H1 (cell line): ENCODE data around the gene FAM193A. TPM values are rescaled to one million over a fixed set of nuclear protein-coding genes. Genes with fewer than 3 reads are reported as not detected.

Source experiments
- CTCF ChIA-PET: fragments of 300-600 bp; sonication (Branson Sonifier 250); formaldehyde crosslinking; loops from one replicate; lab custom pipeline; 2021; ENCODE audit not compliant: partially characterized antibody; lab: Charles Lee
- POLR2A ChIA-PET: fragments of 300-600 bp; sonication (Branson Sonifier 250); formaldehyde crosslinking; loops from one replicate; lab custom pipeline; 2021; ENCODE audit warnings: inconsistent platforms; ENCODE audit not compliant: partially characterized antibody; lab: Charles Lee
- DNase-seq, 2 experiments: peaks; one replicate each; pipeline versions ENCODE4 v3.0.0 to v3.0.0-alpha.2; 2010 to 2022; ENCODE audit warnings: low spot score in 2 of 2, low read depth in 1 of 2, mixed read lengths in 1 of 2
- FAIRE-seq: peaks from 2 replicates; lab custom pipeline; 2011; peaks lifted over from hg19 to GRCh38; lab: Jason Lieb, UNC
- H2AFZ ChIP-seq: 2 replicates; pipeline ENCODE4 v1.8.1; 2012; ENCODE audit warnings: low read length, inconsistent platforms
- H2AK5ac ChIP-seq: 2 replicates; pipeline ENCODE4 v1.6.1; 2013; ENCODE audit warnings: low read depth, low read length
- H2BK120ac ChIP-seq: replicated peaks from 2 replicates; pipeline ENCODE3; 2013; ENCODE audit warnings: low read depth, low read length, inconsistent platforms
- H2BK12ac ChIP-seq: 2 replicates; pipeline ENCODE4 v1.6.1; 2013; ENCODE audit warnings: low read depth, low read length
- H2BK15ac ChIP-seq: 2 replicates; pipeline ENCODE4 v1.6.1; 2013; ENCODE audit warnings: low read length
- H2BK20ac ChIP-seq: 2 replicates; pipeline ENCODE4 v1.6.1; 2013; ENCODE audit warnings: low read length
- H2BK5ac ChIP-seq: 2 replicates; pipeline ENCODE4 v1.6.1; 2013; ENCODE audit warnings: low read depth, low read length
- H3K14ac ChIP-seq: 2 replicates; pipeline ENCODE4 v1.6.1; 2013; ENCODE audit warnings: inconsistent platforms; ENCODE audit not compliant: insufficient read length
- H3K18ac ChIP-seq: 2 replicates; pipeline ENCODE4 v1.6.1; 2013; ENCODE audit warnings: low read length; ENCODE audit errors: extremely low read depth
- H3K23ac ChIP-seq: 2 replicates; pipeline ENCODE4 v1.6.1; 2013; ENCODE audit warnings: inconsistent platforms; ENCODE audit not compliant: insufficient read length
- H3K23me2 ChIP-seq: 2 replicates; pipeline ENCODE4 v1.6.1; 2013; ENCODE audit warnings: low read depth, low read length
- H3K27ac ChIP-seq: 2 replicates; pipeline ENCODE4 v1.6.1; 2011; ENCODE audit warnings: low read depth, low read length, inconsistent platforms
- H3K27me3 ChIP-seq, 4 experiments: replicated peaks in 1 of 4; 1 replicate in 1 of 4; 2 replicates in 3 of 4; pipeline versions ENCODE4 v1.6.1 to v1.8.1; 2011 to 2013; ENCODE audit warnings: low read length in 3 of 4, mild to moderate bottlenecking in 3 of 4, inconsistent platforms in 2 of 4, mixed read lengths in 2 of 4, moderate library complexity in 1 of 4; ENCODE audit not compliant: control insufficient read depth in 3 of 4, insufficient read depth in 3 of 4; ENCODE audit errors: extremely low read depth in 1 of 4
- H3K36me3 ChIP-seq, 4 experiments: 2 replicates each; pipeline versions ENCODE4 v1.6.1 to v1.8.1; 2011 to 2013; ENCODE audit warnings: mild to moderate bottlenecking in 4 of 4, low read length in 3 of 4, moderate library complexity in 2 of 4, control low read depth in 1 of 4, inconsistent platforms in 1 of 4; ENCODE audit not compliant: insufficient read depth in 4 of 4, control insufficient read depth in 2 of 4
- H3K4ac ChIP-seq: replicated peaks from 2 replicates; pipeline ENCODE3; 2013; ENCODE audit warnings: low read length, low read depth, mixed read lengths, inconsistent platforms; ENCODE audit not compliant: insufficient read length
- H3K4me1 ChIP-seq, 4 experiments: replicated peaks in 1 of 4; 1 replicate in 1 of 4; 2 replicates in 3 of 4; pipeline versions ENCODE4 v1.6.1 to v1.8.1; 2011 to 2013; ENCODE audit warnings: low read length in 3 of 4, inconsistent platforms in 2 of 4, mixed read lengths in 1 of 4; ENCODE audit not compliant: insufficient read depth in 4 of 4, control insufficient read depth in 3 of 4
- H3K4me2 ChIP-seq, 2 experiments: 2 replicates each; pipeline versions ENCODE4 v1.6.1 to v1.8.1; 2011 to 2013; ENCODE audit warnings: low read depth in 2 of 2, low read length in 2 of 2, control low read depth in 1 of 2, inconsistent platforms in 1 of 2, mild to moderate bottlenecking in 1 of 2; ENCODE audit not compliant: insufficient read depth in 1 of 2
- H3K4me3 ChIP-seq, 4 experiments: fragments of 200-600, 300-600 bp in 1 of 4; sonication (generic), shearing (Covaris generic), sonication (Bioruptor Twin) in 1 of 4; 2 replicates each; pipeline versions ENCODE4 v1.5.1 to v1.8.1; 2011 to 2016; ENCODE audit warnings: low read length in 4 of 4, low read depth in 3 of 4, control low read depth in 2 of 4, inconsistent platforms in 2 of 4, mild to moderate bottlenecking in 2 of 4, mixed read lengths in 1 of 4, moderate library complexity in 1 of 4; ENCODE audit not compliant: insufficient read depth in 2 of 4; ENCODE audit errors: extremely low read depth in 1 of 4
- H3K56ac ChIP-seq: replicated peaks from 2 replicates; pipeline ENCODE3; 2013; ENCODE audit warnings: low read depth, mild to moderate bottlenecking, mixed read lengths, low read length, inconsistent platforms; ENCODE audit not compliant: insufficient read length
- H3K79me1 ChIP-seq: 2 replicates; pipeline ENCODE4 v1.6.1; 2013; ENCODE audit warnings: low read depth, low read length, control low read depth
- H3K79me2 ChIP-seq, 2 experiments: 2 replicates each; pipeline versions ENCODE4 v1.6.1 to v1.8.1; 2012 to 2013; ENCODE audit warnings: low read length in 2 of 2, mild to moderate bottlenecking in 2 of 2, inconsistent platforms in 1 of 2; ENCODE audit not compliant: insufficient read depth in 2 of 2, control insufficient read depth in 1 of 2
- H3K9ac ChIP-seq, 4 experiments: replicated peaks in 1 of 4; 1 replicate in 1 of 4; 2 replicates in 3 of 4; pipeline versions ENCODE4 v1.6.1 to v1.8.1; 2011 to 2013; ENCODE audit warnings: low read depth in 3 of 4, low read length in 3 of 4, control low read depth in 2 of 4, mild to moderate bottlenecking in 2 of 4, moderate library complexity in 2 of 4, inconsistent platforms in 1 of 4; ENCODE audit errors: extremely low read depth in 1 of 4
- H3K9me3 ChIP-seq, 2 experiments: 2 replicates each; pipeline versions ENCODE4 v1.6.1 to v1.8.1; 2012 to 2013; ENCODE audit warnings: mild to moderate bottlenecking in 2 of 2, moderate library complexity in 2 of 2, control low read depth in 1 of 2, inconsistent platforms in 1 of 2, low read depth in 1 of 2, low read length in 1 of 2, mixed read lengths in 1 of 2; ENCODE audit not compliant: insufficient read depth in 2 of 2
- H4K20me1 ChIP-seq, 2 experiments: replicated peaks in 1 of 2; 2 replicates each; pipeline versions ENCODE3 to v1.8.1; 2011 to 2013; ENCODE audit warnings: inconsistent platforms in 2 of 2, low read length in 2 of 2, mild to moderate bottlenecking in 1 of 2; ENCODE audit not compliant: insufficient read depth in 2 of 2, control insufficient read depth in 1 of 2
- H4K5ac ChIP-seq: 2 replicates; pipeline ENCODE4 v1.6.1; 2013; ENCODE audit warnings: low read length, low read depth, mixed read lengths, inconsistent platforms; ENCODE audit not compliant: insufficient read length
- H4K8ac ChIP-seq: 2 replicates; pipeline ENCODE4 v1.8.0; 2013; ENCODE audit warnings: mild to moderate bottlenecking, moderate library complexity, low read length, inconsistent platforms; ENCODE audit not compliant: insufficient read depth; ENCODE audit errors: extremely low read depth
- H4K91ac ChIP-seq: replicated peaks from 2 replicates; pipeline ENCODE3; 2013; ENCODE audit warnings: low read length, mixed read lengths, inconsistent platforms; ENCODE audit not compliant: insufficient read length
- YY1 ChIP-seq: IDR thresholded peaks from 2 replicates; pipeline ENCODE4 v1.6.1; 2011; ENCODE audit warnings: low read depth, mild to moderate bottlenecking, low read length
- WGBS, 2 experiments: shearing (Covaris generic) in 1 of 2; methylation state at CpG; one replicate each; pipeline versions ENCODE4 v1.1.6 to v1.1.7; 2013 to 2015; ENCODE audit warnings: low lambda C conversion rate in 2 of 2, mixed read lengths in 2 of 2, inconsistent platforms in 1 of 2, low coverage in 1 of 2, missing lambda C conversion rate in 1 of 2; ENCODE audit not compliant: insufficient replicate concordance in 2 of 2, insufficient coverage in 1 of 2, insufficient read length in 1 of 2; ENCODE audit errors: extremely low coverage in 1 of 2, missing lambda C conversion rate in 1 of 2; 5-methylcytosine and 5-hydroxymethylcytosine counted together
- polyA plus RNA-seq, 7 experiments: library from polyadenylated mRNA; depleted of rRNA in 3 of 7; stranded (reverse) in 5 of 7; unstranded in 2 of 7; fragments of >200 nt in 5 of 7; fragments of 200-250 nt in 2 of 7; gene quantifications; 1 replicate in 5 of 7; 2 replicates in 1 of 7; 4 replicates in 1 of 7; pipeline versions ENCODE4 v1.2.1 to v1.2.3, GENCODE V29; 2011 to 2013; ENCODE audit warnings: missing spikeins in 2 of 7, mixed read lengths in 2 of 7
- total RNA-seq: library from RNA; stranded (reverse); fragmentation: NEBNext Ultra II Directional; extraction: Animal tissue kit (Norgen Biotek cat#: 25700); gene quantifications from 2 replicates; pipeline ENCODE4 v1.2.1, GENCODE V29; 2021

The FAM193A gene
- total and polyA plus RNA-seq, 2 of the 8 experiments (the other 6 are each of a cell fraction or from before 2014, with no cell fraction given), result 8.7 to 26.2 TPM

DNA sequence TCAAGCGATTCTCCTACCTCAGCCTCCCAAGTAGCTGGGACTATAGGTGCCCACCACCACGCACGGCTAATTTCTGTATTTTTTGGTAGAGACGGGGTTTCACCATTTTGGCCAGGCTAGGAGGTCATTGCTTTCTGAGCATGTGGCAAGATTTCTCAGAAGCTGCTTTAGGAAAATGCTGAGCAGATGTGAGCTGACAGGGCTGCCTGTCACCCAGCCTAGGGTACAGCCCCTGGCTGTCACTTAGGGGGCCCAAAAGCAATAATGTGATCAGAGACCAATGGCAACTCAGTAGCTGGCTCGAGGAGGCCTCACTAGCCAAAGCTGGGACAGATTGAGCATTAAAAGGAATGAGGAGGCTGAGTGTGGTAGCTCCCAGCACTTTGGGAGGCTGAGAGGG is 154.9 kb downstream of the FAM193A start:
- no peak overlapping the region for H2BK20ac ChIP-seq
- H4K91ac ChIP-seq, result no peak overlapping the region
- no peak overlapping the region for H3K27ac ChIP-seq
- H3K9ac ChIP-seq, result no peak overlapping the region
- no peaks in the 10 kb centered on the region for H3K27me3 ChIP-seq
- CTCF ChIA-PET, result interaction anchor here (0.6 kb wide), 1 partner anchor 13 kb away, joined by 3 read pairs; no protein-coding TSS in a partner anchor
- no peak overlapping the region for H4K8ac ChIP-seq
- H3K14ac ChIP-seq, result no peak overlapping the region
- H2AK5ac ChIP-seq, result no peak overlapping the region
- H2BK12ac ChIP-seq, result no peak overlapping the region
- H3K56ac ChIP-seq, result no peak overlapping the region
- no peaks in the 10 kb centered on the region; the same call in 1 of the 2 replicates for H3K79me1 ChIP-seq
- POLR2A ChIA-PET, result interaction anchor here (0.6 kb wide), 1 partner anchor 14 kb away, joined by 3 read pairs; no protein-coding TSS in a partner anchor
- no peak overlapping the region for H3K4me2 ChIP-seq
- no peak overlapping the region for H3K4ac ChIP-seq
- H4K20me1 ChIP-seq, result peaks cover 2 to 4% of the 10 kb centered on the region in 2 experiments
- 92% methylated on average over 5 of the region's 5 CpGs; no CpG with 5 or more reads in 1 of the 2 experiments for WGBS, 2 experiments
- H3K9me3 ChIP-seq, result no peaks in the 10 kb centered on the region
- H3K4me1 ChIP-seq, result no peaks in the 10 kb centered on the region
- no peak for FAIRE-seq
- no peak overlapping the region for H3K23ac ChIP-seq
- H4K5ac ChIP-seq, result no peak overlapping the region
- DNase-seq, result no peak
- TF ChIP-seq YY1, result no peak
- TF ChIP-seq, all 59 proteins: peak for 0
- Histone ChIP-seq H2BK120ac (no peak overlapping the region), H3K4me3 (no peak overlapping the region), H3K79me2 (no peaks in the 10 kb centered on the region), H2BK5ac (no peak overlapping the region), H2AFZ (no peak overlapping the region), H2BK15ac (no peak overlapping the region), H3K36me3 (peaks cover 24 to 38% (median 28%) of the 10 kb centered on the region in 4 experiments; a peak in 6 of 8 replicates), H3K23me2 (no peaks in the 10 kb centered on the region; the same call in 1 of the 2 replicates), H3K18ac (no peak overlapping the region)
